Measurements from ENCODE around the gene RUSF1.

The RUSF1 gene

DNA sequence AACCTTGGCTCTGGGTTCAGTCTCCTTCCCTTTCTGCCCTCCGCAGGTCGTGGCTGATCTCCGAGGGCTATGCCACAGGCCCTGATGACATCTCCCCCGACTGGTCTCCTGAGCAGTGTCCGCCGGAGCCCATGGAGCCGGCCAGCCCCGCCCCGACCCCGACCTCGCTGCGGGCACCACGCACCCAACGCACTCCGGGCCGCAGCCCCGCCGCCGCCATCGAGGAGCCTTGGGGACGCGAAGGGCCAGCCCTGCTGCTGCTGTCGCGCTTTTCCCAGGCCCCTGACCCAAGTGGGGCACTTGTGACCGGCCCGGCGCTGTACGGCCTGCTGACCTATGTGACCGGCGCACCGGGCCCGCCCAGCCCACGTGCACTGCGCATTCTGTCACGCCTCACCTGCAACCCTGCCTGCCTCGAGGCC, 43.8 kb downstream of the RUSF1 start:
- Histone ChIP-seq H3K27me3 (replicated peaks) (no peaks in the 10 kb centered on the region), H3K4me3 (ENCODE audit: low read depth, low read length) (no peak overlapping the region), H3K27ac (no peak overlapping the region), H3K36me3 (replicated peaks) (peaks cover 17% of the 10 kb centered on the region)
- TF ChIP-seq, protein P1, sequence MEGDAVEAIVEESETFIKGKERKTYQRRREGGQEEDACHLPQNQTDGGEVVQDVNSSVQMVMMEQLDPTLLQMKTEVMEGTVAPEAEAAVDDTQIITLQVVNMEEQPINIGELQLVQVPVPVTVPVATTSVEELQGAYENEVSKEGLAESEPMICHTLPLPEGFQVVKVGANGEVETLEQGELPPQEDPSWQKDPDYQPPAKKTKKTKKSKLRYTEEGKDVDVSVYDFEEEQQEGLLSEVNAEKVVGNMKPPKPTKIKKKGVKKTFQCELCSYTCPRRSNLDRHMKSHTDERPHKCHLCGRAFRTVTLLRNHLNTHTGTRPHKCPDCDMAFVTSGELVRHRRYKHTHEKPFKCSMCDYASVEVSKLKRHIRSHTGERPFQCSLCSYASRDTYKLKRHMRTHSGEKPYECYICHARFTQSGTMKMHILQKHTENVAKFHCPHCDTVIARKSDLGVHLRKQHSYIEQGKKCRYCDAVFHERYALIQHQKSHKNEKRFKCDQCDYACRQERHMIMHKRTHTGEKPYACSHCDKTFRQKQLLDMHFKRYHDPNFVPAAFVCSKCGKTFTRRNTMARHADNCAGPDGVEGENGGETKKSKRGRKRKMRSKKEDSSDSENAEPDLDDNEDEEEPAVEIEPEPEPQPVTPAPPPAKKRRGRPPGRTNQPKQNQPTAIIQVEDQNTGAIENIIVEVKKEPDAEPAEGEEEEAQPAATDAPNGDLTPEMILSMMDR (IDR thresholded peaks at IDR 0.05; ENCODE audit: low read depth, low read length, missing control alignments) = no peak
- in situ Hi-C loops (cut with HindIII; ENCODE audit: low pct_ligation_motif_present, low sequenced_read_pairs) = loop anchor here (25.0 kb wide), 2 partner anchors 277 to 527 kb away; partner anchors contain the start of genes FUS and ORAI3
- DNase-seq = no peak

DNA sequence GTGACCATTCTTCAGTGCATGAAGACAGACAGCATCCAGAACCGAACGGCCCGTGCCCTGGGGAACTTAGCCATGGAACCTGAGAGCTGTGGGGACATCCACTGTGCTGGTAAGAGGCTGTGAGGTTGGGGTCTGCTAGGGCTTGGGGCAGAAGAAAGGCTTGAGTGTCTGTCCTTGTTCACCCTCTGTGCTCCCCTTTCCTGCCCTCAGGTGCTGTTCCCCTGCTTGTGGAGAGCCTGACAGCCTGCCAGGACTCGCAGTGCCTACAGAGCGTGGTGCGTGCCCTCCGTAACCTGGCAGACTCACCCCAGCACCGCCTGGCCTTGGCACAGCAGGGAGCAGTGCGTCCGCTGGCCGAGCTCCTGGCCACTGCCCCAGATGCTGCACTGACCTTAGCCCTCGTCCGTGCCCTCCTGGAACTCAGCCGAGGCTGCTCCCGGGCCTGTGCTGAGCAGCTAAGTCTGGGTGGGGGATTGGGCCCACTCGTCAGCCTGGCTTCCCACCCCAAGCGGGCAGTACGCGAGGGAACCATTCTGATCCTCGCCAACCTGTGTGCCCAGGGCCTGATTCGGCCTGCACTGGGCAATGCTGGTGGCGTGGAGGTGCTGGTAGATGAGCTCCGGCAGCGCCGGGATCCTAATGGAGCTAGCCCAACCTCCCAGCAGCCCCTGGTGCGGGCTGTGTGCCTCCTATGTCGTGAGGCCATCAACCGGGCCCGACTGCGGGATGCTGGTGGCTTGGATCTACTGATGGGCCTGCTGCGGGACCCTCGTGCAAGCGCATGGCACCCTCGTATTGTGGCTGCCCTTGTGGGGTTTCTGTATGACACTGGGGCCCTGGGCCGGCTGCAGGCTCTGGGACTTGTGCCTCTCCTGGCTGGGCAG, 46.0 kb downstream of the RUSF1 start:
- H3K4me3 ChIP-seq (ENCODE audit: low read depth, low read length) = no peak overlapping the region
- DNase-seq = no peak
- in situ Hi-C loops (cut with HindIII; ENCODE audit: low pct_ligation_motif_present, low sequenced_read_pairs) = loop anchor here (25.0 kb wide), 2 partner anchors 275 to 525 kb away; partner anchors contain the start of genes FUS and ORAI3
- H3K27me3 ChIP-seq (replicated peaks) = no peaks in the 10 kb centered on the region
- TF ChIP-seq, protein P1 (IDR thresholded peaks at IDR 0.05; ENCODE audit: low read depth, low read length, missing control alignments) = no peak
- H3K36me3 ChIP-seq (replicated peaks) = peaks cover 17% of the 10 kb centered on the region
- no peak overlapping the region for H3K27ac ChIP-seq

DNA sequence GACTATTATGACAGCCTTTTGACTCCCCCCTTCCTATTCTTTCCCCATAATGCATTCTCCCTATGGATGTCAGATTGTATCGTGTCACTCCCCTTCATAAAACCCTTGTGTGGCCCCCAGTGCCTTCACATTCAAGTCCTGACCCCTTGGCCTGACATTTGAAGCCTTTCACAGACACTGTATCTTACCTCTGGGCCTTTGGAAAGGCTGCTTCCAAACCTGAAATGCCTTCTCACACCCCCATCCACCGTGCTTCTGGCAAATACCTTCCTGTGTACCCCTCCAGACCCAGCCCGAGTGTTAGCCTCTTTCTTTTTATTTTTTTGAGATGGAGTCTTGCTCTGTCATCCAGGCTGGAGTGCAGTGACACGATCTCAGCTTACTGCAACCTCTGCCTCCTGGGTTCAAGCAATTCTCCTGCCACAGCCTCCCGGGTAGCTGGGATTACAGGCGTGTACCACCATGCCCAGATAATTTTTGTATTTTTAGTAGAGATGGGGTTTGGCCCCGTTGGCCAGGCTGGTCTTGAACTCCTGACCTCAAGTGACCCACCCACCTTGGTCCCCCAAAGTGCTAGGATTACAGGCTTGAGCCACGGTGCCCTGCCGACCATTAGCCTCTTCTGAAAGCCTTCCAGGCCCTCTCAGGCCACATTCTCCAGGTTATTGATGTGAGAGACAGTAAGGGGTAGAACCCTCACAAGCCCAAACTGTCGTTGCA, 46.8 kb downstream of the RUSF1 start:
- in situ Hi-C loops (cut with HindIII; ENCODE audit: low pct_ligation_motif_present, low sequenced_read_pairs) = loop anchor here (25.0 kb wide), 2 partner anchors 274 to 524 kb away; partner anchors contain the start of genes FUS and ORAI3
- no peak for DNase-seq
- Histone ChIP-seq H3K36me3 (replicated peaks) (peaks cover 17% of the 10 kb centered on the region), H3K27me3 (replicated peaks) (no peaks in the 10 kb centered on the region), H3K4me3 (ENCODE audit: low read depth, low read length) (no peak overlapping the region), H3K27ac (no peak overlapping the region)
- TF ChIP-seq, protein P1 (IDR thresholded peaks at IDR 0.05; ENCODE audit: low read depth, low read length, missing control alignments) = no peak

DNA sequence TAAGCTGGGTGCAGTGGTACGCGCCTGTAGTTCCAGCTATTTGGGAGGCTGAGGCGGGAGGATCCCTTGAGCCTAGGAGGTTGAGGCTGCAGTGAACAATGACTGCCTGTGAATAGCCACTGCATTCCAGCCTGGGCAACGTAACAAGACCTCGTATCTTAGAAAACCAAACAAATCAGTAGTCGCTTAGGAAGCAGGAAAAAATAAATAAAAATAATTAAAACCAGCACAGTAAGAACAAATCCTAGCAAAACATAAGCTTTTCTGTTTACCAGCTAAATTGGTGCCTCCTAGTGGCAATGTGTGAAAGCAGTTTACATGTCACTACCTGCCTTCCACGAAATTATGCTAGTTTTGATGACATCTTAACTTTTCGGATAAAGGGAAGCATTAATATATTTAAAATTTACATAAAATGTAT, 47.6 kb downstream of the RUSF1 start:
- H3K36me3 ChIP-seq (replicated peaks) = peaks cover 11% of the 10 kb centered on the region
- H3K4me3 ChIP-seq (ENCODE audit: low read depth, low read length) = peak overlapping the region; percentile 62
- H3K27me3 ChIP-seq (replicated peaks) = no peaks in the 10 kb centered on the region
- in situ Hi-C loops (cut with HindIII; ENCODE audit: low pct_ligation_motif_present, low sequenced_read_pairs) = loop anchor here (25.0 kb wide), 2 partner anchors 273 to 523 kb away; partner anchors contain the start of genes FUS and ORAI3
- TF ChIP-seq, protein P1 (IDR thresholded peaks at IDR 0.05; ENCODE audit: low read depth, low read length, missing control alignments) = peak; percentile 70
- peak overlapping the region; percentile 71 for H3K27ac ChIP-seq
- peak; percentile 37 for DNase-seq

DNA sequence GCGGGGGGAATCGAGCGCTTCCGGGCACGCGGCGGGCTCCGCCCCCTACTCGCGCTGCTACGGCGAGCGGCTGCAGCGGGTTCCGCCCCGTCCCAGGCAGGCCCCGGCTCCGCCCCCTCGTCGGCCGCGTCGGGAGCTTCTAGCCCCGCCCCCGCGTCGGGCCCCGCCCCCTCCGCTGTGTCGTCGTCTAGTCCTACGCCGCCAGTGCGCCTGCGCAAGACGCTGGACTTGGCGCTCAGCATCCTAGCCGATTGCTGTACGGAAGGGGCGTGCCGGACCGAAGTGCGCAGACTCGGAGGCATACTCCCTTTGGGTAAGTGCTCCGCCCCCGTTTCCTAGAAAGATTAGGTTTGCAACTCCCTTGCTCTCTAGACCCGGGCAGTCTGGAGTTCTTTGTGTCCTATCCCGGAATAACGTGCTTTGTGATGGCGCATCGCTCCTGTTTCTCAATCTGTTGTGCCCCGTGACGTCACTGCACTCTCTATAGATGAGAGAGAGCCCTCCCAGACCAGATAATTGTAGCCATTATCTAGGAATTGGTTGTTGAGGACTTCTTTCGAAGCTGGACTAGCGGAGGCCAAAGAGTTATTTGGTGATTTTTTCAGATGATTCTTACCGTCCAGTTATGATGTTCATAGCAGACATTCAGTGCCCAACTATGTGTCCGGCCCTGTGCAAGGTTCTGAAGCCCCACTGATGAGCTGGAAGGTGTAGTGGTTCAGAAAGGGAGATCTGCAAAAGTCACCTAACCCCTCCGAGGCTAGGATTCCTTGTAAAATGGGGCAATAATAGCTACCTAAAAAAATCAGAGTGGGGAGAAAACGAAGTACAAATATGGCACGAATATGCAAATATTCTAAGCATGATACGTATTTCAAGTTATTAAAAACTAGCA, 48.3 kb downstream of the RUSF1 start:
- in situ Hi-C loops (cut with HindIII; ENCODE audit: low pct_ligation_motif_present, low sequenced_read_pairs) = loop anchor here (25.0 kb wide), 2 partner anchors 273 to 523 kb away; partner anchors contain the start of genes FUS and ORAI3
- DNase-seq = peak; percentile 99
- H3K36me3 ChIP-seq (replicated peaks) = peaks cover 6% of the 10 kb centered on the region

More for the DNA sequence above, 48.3 kb downstream of the RUSF1 start:
- H3K27ac ChIP-seq = peak overlapping the region; percentile 100
- TF ChIP-seq, protein P1 (IDR thresholded peaks at IDR 0.05; ENCODE audit: low read depth, low read length, missing control alignments) = no peak
- no peaks in the 10 kb centered on the region for H3K27me3 ChIP-seq (replicated peaks)
- peak overlapping the region; percentile 82 for H3K4me3 ChIP-seq (ENCODE audit: low read depth, low read length)

Measured in brain microvascular endothelial cell (primary cell).